ENCODE results near the gene ALOX15B. TPM values are rescaled to one million over a fixed set of nuclear protein-coding genes. Genes with fewer than 3 reads are reported as not detected.

Gene ALOX15B
- total RNA-seq, 1 experiment from 2014 or later: 0.30 TPM

DNA sequence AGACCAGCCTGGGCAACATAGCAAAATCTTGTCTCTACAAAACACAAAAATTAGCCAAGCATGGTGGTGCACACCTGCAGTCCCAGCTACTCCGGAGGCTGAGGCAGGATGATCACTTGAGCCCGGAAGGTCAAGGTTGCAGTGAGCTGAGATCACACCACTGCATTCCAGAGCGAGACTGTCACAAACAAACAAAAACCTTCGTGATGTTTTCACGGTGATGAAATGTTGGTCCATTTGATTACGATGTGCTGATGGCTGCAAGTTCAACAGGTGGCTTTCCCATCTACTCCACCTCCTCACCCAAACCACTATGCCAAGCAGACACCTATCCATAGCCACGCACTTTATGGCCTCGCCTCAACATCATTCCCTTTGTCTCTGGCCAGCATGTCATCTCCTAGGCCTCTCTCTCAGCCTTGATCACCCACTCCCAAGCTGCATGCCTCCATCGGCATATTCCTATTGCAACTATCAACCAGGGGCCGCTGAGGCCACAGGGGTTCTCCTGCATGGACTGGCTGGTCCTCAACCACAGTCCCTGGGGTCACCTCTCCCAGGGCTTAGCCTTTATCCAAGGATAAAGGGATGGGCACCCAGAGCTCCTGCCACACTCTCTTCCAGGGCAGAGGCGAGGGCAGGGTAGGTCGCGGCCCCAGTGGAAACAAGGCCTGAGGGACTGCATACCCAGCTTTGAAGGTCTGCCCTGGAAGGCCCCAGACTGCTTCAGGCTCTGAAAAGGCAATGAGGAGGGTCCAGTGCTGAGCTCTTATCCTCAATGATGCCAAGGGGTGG lies 17.1 kb upstream of the ALOX15B start:
- Histone ChIP-seq H3K36me3 (ENCODE audit: control insufficient read depth in 1 of 2, insufficient read depth in 2 of 2, low read length in 2 of 2) (no peaks in the 10 kb centered on the region), H3K27me3 (ENCODE audit: insufficient read depth, low read length) (no peaks in the 10 kb centered on the region; the same call in 1 of the 2 replicates), H2AFZ (ENCODE audit: low read depth, low read length, poor library complexity, severe bottlenecking) (no peak overlapping the region), H3K4me1 (ENCODE audit: control insufficient read depth in 1 of 2, insufficient read depth in 2 of 2, low read length in 2 of 2) (peaks cover 7 to 31% of the 10 kb centered on the region in 2 experiments; a peak in 3 of 4 replicates), H3K27ac (ENCODE audit: low read depth, low read length) (no peak overlapping the region), H3K4me3 (replicated peaks in 1 of 2; ENCODE audit: low read depth in 1 of 2, low read length in 2 of 2) (no peak overlapping the region), H3K79me2 (ENCODE audit: insufficient read depth, low read length) (no peaks in the 10 kb centered on the region), H3K9me2 (ENCODE audit: insufficient read depth) (no peaks in the 10 kb centered on the region), H3K4me2 (ENCODE audit: low read length) (no peak overlapping the region), H3K9ac (ENCODE audit: low read length) (no peak overlapping the region), H4K20me1 (ENCODE audit: insufficient read depth) (no peaks in the 10 kb centered on the region), H3K9me3 (ENCODE audit: control insufficient read depth in 1 of 2, insufficient read depth in 1 of 2, low read depth in 1 of 2, low read length in 2 of 2) (no peaks in the 10 kb centered on the region)
- intact Hi-C loops (cut with micrococcal nuclease): no loop called here
- TF ChIP-seq POLR2A (IDR thresholded peaks at IDR 0.05; ENCODE audit: borderline replicate concordance, extremely low read depth, insufficient read depth, insufficient read length) (no peak), CTCF (IDR thresholded peaks at IDR 0.05 in 2 of 3, conservative IDR thresholded peaks at IDR 0.05 in 1 of 3; ENCODE audit: borderline replicate concordance in 1 of 3, insufficient read depth in 1 of 3, low read depth in 2 of 3, low read length in 2 of 3) (no peak), CBX3 (IDR thresholded peaks at IDR 0.05; ENCODE audit: low read depth) (no peak), TCF7L2 (IDR thresholded peaks at IDR 0.05; ENCODE audit: borderline replicate concordance, extremely low read depth, insufficient read depth, insufficient read length) (no peak), YY1 (IDR thresholded peaks at IDR 0.05; ENCODE audit: extremely low read depth, insufficient replicate concordance, low read depth, low read length) (no peak), EGR1 (IDR thresholded peaks at IDR 0.05; ENCODE audit: low read depth) (no peak), POLR2AphosphoS5 (IDR thresholded peaks at IDR 0.05; ENCODE audit: low read depth, low read length) (no peak), SRF (IDR thresholded peaks at IDR 0.05; ENCODE audit: low read depth) (no peak), EZH2 (IDR thresholded peaks at IDR 0.05) (no peak), CEBPB (IDR thresholded peaks at IDR 0.05; ENCODE audit: low read depth) (no peak), FOSL1 (IDR thresholded peaks at IDR 0.05; ENCODE audit: low read depth) (no peak), ZNF274 (IDR thresholded peaks at IDR 0.05; ENCODE audit: low read depth, low read length) (no peak), ZFX (IDR thresholded peaks at IDR 0.05) (no peak), JUND (IDR thresholded peaks at IDR 0.05) (no peak), SP1 (IDR thresholded peaks at IDR 0.05; ENCODE audit: low read depth) (no peak)
- TF ChIP-seq, protein P1, sequence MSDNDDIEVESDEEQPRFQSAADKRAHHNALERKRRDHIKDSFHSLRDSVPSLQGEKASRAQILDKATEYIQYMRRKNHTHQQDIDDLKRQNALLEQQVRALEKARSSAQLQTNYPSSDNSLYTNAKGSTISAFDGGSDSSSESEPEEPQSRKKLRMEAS (IDR thresholded peaks at IDR 0.05): no peak
- TF ChIP-seq, protein P2, sequence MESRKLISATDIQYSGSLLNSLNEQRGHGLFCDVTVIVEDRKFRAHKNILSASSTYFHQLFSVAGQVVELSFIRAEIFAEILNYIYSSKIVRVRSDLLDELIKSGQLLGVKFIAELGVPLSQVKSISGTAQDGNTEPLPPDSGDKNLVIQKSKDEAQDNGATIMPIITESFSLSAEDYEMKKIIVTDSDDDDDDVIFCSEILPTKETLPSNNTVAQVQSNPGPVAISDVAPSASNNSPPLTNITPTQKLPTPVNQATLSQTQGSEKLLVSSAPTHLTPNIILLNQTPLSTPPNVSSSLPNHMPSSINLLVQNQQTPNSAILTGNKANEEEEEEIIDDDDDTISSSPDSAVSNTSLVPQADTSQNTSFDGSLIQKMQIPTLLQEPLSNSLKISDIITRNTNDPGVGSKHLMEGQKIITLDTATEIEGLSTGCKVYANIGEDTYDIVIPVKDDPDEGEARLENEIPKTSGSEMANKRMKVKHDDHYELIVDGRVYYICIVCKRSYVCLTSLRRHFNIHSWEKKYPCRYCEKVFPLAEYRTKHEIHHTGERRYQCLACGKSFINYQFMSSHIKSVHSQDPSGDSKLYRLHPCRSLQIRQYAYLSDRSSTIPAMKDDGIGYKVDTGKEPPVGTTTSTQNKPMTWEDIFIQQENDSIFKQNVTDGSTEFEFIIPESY (IDR thresholded peaks at IDR 0.05; ENCODE audit: extremely low read depth, insufficient replicate concordance, low read length): no peak
- no peak for ATAC-seq
- ChIA-PET RAD21 (ENCODE audit: low non-redundant PET in 1 of 2, low total read pairs in 2 of 2, uncharacterized antibody in 2 of 2, unreplicated experiment in 2 of 2) (interaction anchor here in 1 of 2 experiments (1.2 kb wide), 1 partner anchor 20 kb away, joined by 3 read pairs; no protein-coding TSS in a partner anchor), CTCF (interaction anchor here (0.6 kb wide), 1 partner anchor 56 kb away, joined by 3 read pairs; no protein-coding TSS in a partner anchor), POLR2A (no interaction called here)
- no TSS peak for BruUV-seq (replicated peaks)
- DNase-seq (ENCODE audit: low read depth, low spot score): no peak

Measured in HCT116 (cell line).